Activated naive CD4-positive, alpha-beta T cell treated with anti-CD3 and anti-CD28 coated beads for 36 hours (primary cell): Measurements from ENCODE around the gene SAMD3. TPM values are rescaled to one million over a fixed set of nuclear protein-coding genes. Genes with fewer than 3 reads are reported as not detected.
"Not testable (repeated sequence)": the region's sequence is repeated elsewhere in the genome, so short reads cannot be mapped to it uniquely, and the experiment has no call there.

Experiments
- CTCF ChIA-PET: fragments of 350-600 bp; sonication (Branson Sonifier 250); formaldehyde crosslinking; loops from one replicate; lab custom pipeline; 2021; ENCODE audit warnings: antibody characterized with exemption; lab: Charles Lee
- DNase-seq: peaks from one replicate; pipeline ENCODE4 v3.0.0-alpha.2; 2020
- H3K27ac Mint-ChIP-seq: one replicate; pipeline ENCODE4 v1.8.0; 2021; ENCODE audit warnings: mild to moderate bottlenecking, mixed read lengths
- H3K27me3 Mint-ChIP-seq: one replicate; pipeline ENCODE4 v1.8.0; 2021; ENCODE audit warnings: low read depth, mixed read lengths
- H3K36me3 Mint-ChIP-seq: one replicate; pipeline ENCODE4 v1.8.0; 2021; ENCODE audit warnings: low read depth, mixed read lengths
- H3K4me1 Mint-ChIP-seq: one replicate; pipeline ENCODE4 v1.8.0; 2021; ENCODE audit warnings: low read depth, mixed read lengths
- H3K4me3 Mint-ChIP-seq: one replicate; pipeline ENCODE4 v1.8.0; 2021; ENCODE audit warnings: mild to moderate bottlenecking, moderate library complexity, mixed read lengths
- H3K9me3 Mint-ChIP-seq: one replicate; pipeline ENCODE4 v1.8.0; 2021; ENCODE audit warnings: mixed read lengths
- intact Hi-C: fragments of 100-400 bp; cut with micrococcal nuclease; formaldehyde crosslinking; loops from one replicate; pipeline ENCODE4 v1.15.1; 2023
- total RNA-seq, 2 experiments: library from RNA; stranded (reverse); gene quantifications; one replicate each; pipeline ENCODE4 v1.2.3, GENCODE V29; 2021

The SAMD3 gene
- total RNA-seq, 2 experiments from 2014 or later: 1.0 to 2.3 TPM

GRCh38 chr6:130207979-130208649 lies 14.6 kb downstream of the SAMD3 start:
- no peak overlapping the region for H3K27ac Mint-ChIP-seq
- no peak for DNase-seq
- peaks cover 6% of the 10 kb centered on the region for H3K36me3 Mint-ChIP-seq
- H3K9me3 Mint-ChIP-seq: no peaks in the 10 kb centered on the region
- no peaks in the 10 kb centered on the region for H3K27me3 Mint-ChIP-seq
- CTCF ChIA-PET: interaction anchor here (0.6 to 1.7 kb wide), 2 partner anchors 15 to 19 kb away, joined by 4 to 7 read pairs; partner anchors contain the start of gene SAMD3
- H3K4me1 Mint-ChIP-seq: peaks cover 40% of the 10 kb centered on the region
- H3K4me3 Mint-ChIP-seq: no peak overlapping the region
- intact Hi-C loops: no loop called here

DNA sequence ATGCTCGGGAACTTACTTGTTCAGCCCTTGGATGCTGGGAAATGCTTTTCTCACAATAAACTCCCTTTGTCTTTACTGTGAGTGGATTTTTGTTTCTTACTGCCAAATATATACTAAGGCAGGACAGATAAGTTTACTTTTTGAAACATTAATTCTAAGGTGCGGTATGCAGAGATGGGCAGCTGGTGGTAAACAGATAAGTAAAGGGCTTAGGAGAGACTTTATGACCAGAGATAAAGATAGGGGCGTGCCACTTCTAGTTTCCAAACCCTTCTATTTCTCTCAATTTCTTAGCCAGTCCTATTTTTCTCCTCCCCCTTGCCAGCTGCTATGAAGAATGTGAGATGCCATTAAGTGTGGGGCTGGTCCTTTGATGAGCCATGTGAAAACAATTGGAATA lies 16.3 kb downstream of the SAMD3 start:
- no peaks in the 10 kb centered on the region for H3K9me3 Mint-ChIP-seq
- H3K27ac Mint-ChIP-seq: no peak overlapping the region
- no peak overlapping the region for H3K4me3 Mint-ChIP-seq
- H3K36me3 Mint-ChIP-seq: peaks cover 9% of the 10 kb centered on the region
- intact Hi-C loops: no loop called here
- H3K27me3 Mint-ChIP-seq: no peaks in the 10 kb centered on the region
- CTCF ChIA-PET: interaction anchor here (1.6 to 1.7 kb wide), 2 partner anchors 12 to 17 kb away, joined by 4 to 7 read pairs; partner anchors contain the start of gene SAMD3
- DNase-seq: no peak
- peaks cover 38% of the 10 kb centered on the region for H3K4me1 Mint-ChIP-seq

DNA sequence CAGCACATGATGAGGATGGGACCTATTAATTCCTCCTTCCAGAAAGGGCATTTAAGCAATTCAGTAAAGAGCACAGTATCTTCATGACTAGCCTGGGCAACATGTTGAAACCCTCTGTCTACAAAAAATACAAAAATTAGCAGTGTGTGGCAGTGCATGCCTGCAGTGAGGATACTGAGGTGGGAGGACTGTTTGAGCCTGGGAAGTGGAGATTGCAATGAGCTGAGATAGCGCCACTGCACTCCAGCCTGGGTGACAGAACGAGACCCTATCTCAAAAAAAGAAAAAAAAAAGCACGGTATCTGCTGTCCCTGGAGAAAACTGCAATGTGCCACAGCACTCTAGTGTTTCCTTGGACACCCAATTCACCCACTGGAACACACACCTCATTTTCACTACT lies 18.4 kb downstream of the SAMD3 start:
- Mint-ChIP-seq H3K4me1 (peaks cover 33% of the 10 kb centered on the region), H3K36me3 (peaks cover 6% of the 10 kb centered on the region), H3K27me3 (no peaks in the 10 kb centered on the region), H3K4me3 (no peak overlapping the region), H3K27ac (no peak overlapping the region), H3K9me3 (no peaks in the 10 kb centered on the region)
- intact Hi-C loops: no loop called here
- DNase-seq: no peak
- CTCF ChIA-PET: interaction anchor here (0.6 to 1.5 kb wide), 4 partner anchors 17 to 169 kb away, joined by 3 to 4 read pairs (median 4); no protein-coding TSS in a partner anchor

DNA sequence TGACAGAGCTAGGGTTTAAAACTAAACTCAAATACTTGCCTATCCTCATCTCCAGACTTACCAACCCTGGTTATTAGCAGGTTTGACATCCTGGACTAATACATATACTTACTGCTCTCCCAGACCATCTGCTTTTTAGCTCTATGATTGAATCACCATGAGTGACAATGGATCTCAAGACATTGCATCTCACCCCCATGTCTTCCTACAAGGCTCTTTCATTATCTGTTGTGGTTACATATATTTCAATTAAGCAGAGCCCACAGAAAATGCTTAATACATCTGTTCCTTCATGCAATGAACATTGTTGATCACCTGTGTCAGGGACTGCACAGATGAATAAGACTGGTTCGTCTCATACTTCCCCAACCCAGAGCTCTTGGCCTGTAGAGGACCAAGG lies 19.4 kb downstream of the SAMD3 start:
- intact Hi-C loops: loop anchor here (1.0 kb wide), 1 partner anchor 12 kb away; no protein-coding TSS in a partner anchor
- no peak overlapping the region for H3K4me3 Mint-ChIP-seq

GRCh38 chr6:130202782-130203181 lies 20.0 kb downstream of the SAMD3 start:
- intact Hi-C loops: loop anchor here (1.0 kb wide), 1 partner anchor 13 kb away; no protein-coding TSS in a partner anchor
- Mint-ChIP-seq H3K4me3 (peak overlapping the region; percentile 25), H3K27me3 (no peaks in the 10 kb centered on the region), H3K36me3 (peaks cover 4% of the 10 kb centered on the region), H3K27ac (no peak overlapping the region), H3K9me3 (no peaks in the 10 kb centered on the region), H3K4me1 (peaks cover 41% of the 10 kb centered on the region)
- peak; percentile 71 for DNase-seq
- CTCF ChIA-PET: interaction anchor here (1.0 to 1.5 kb wide), 2 partner anchors 21 to 54 kb away, joined by 3 to 4 read pairs; no protein-coding TSS in a partner anchor

More for the DNA sequence above, 19.4 kb downstream of the SAMD3 start:
- H3K27ac Mint-ChIP-seq: no peak overlapping the region
- no peak for DNase-seq
- no peaks in the 10 kb centered on the region for H3K9me3 Mint-ChIP-seq
- H3K36me3 Mint-ChIP-seq: peaks cover 6% of the 10 kb centered on the region
- CTCF ChIA-PET: interaction anchor here (1.0 to 1.5 kb wide), 4 partner anchors 13 to 54 kb away, joined by 3 to 4 read pairs (median 4); no protein-coding TSS in a partner anchor
- H3K4me1 Mint-ChIP-seq: peaks cover 37% of the 10 kb centered on the region
- H3K27me3 Mint-ChIP-seq: no peaks in the 10 kb centered on the region

GRCh38 chr6:130200020-130200419 lies 22.7 kb downstream of the SAMD3 start:
- Mint-ChIP-seq H3K27ac (no peak overlapping the region), H3K9me3 (no peaks in the 10 kb centered on the region), H3K4me3 (no peak overlapping the region), H3K36me3 (peaks cover 4% of the 10 kb centered on the region), H3K27me3 (no peaks in the 10 kb centered on the region), H3K4me1 (peaks cover 41% of the 10 kb centered on the region)
- DNase-seq: no peak
- CTCF ChIA-PET: interaction anchor here (0.6 to 1.1 kb wide), 4 partner anchors 10 to 153 kb away, joined by 3 to 5 read pairs (median 3); no protein-coding TSS in a partner anchor
- intact Hi-C loops: no loop called here

- Mint-ChIP-seq H3K27me3 (no peaks in the 10 kb centered on the region), H3K9me3 (no peaks in the 10 kb centered on the region), H3K36me3 (peaks cover 4% of the 10 kb centered on the region), H3K4me1 (peaks cover 36% of the 10 kb centered on the region), H3K27ac (no peak overlapping the region), H3K4me3 (no peak overlapping the region)
- intact Hi-C loops: no loop called here
- CTCF ChIA-PET: interaction anchor here (1.1 to 1.3 kb wide), 2 partner anchors 12 to 25 kb away, joined by 3 read pairs; no protein-coding TSS in a partner anchor
- no peak for DNase-seq
Observed at GRCh38 chr6:130198483-130199035, 24.2 kb downstream of the SAMD3 start.

GRCh38 chr6:130197816-130198482 lies 24.8 kb downstream of the SAMD3 start:
- H3K36me3 Mint-ChIP-seq, H3K9me3 Mint-ChIP-seq, H3K4me3 Mint-ChIP-seq, intact Hi-C loops, DNase-seq, H3K27ac Mint-ChIP-seq, H3K27me3 Mint-ChIP-seq: not testable (repeated sequence)
- H3K4me1 Mint-ChIP-seq: peaks cover 37% of the 10 kb centered on the region
- CTCF ChIA-PET: interaction anchor here (1.3 kb wide), 1 partner anchor 13 kb away, joined by 3 read pairs; no protein-coding TSS in a partner anchor

GRCh38 chr6:130194434-130194833 lies 28.3 kb downstream of the SAMD3 start:
- CTCF ChIA-PET, intact Hi-C loops, H3K9me3 Mint-ChIP-seq, DNase-seq, H3K27me3 Mint-ChIP-seq, H3K4me3 Mint-ChIP-seq, H3K27ac Mint-ChIP-seq, H3K36me3 Mint-ChIP-seq: not testable (repeated sequence)
- peaks cover 52% of the 10 kb centered on the region for H3K4me1 Mint-ChIP-seq

GRCh38 chr6:130190701-130191690 lies 31.8 kb downstream of the SAMD3 start:
- Mint-ChIP-seq H3K9me3 (peaks cover 6% of the 10 kb centered on the region), H3K27me3 (no peaks in the 10 kb centered on the region), H3K27ac (peak overlapping the region; percentile 33), H3K4me3 (peak overlapping the region; percentile 35), H3K36me3 (peaks cover 2% of the 10 kb centered on the region), H3K4me1 (peaks cover 66% of the 10 kb centered on the region)
- intact Hi-C loops: no loop called here
- CTCF ChIA-PET: interaction anchor here (1.3 kb wide), 1 partner anchor 23 kb away, joined by 3 read pairs; no protein-coding TSS in a partner anchor
- no peak for DNase-seq
